NCI-H2107 treated with DMSO at 0.1 percent for 48 hours (cell line): Measurements from ENCODE around the gene CCDC124.
"Not testable (repeated sequence)": the region's sequence is repeated elsewhere in the genome, so short reads cannot be mapped to it uniquely, and the experiment has no call there.

Source experiments
- DNase-seq: peaks from one replicate; lab custom pipeline; 2025; ENCODE audit not compliant: unreplicated experiment; lab: John Stamatoyannopoulos, UW

CCDC124 gene, protein sequence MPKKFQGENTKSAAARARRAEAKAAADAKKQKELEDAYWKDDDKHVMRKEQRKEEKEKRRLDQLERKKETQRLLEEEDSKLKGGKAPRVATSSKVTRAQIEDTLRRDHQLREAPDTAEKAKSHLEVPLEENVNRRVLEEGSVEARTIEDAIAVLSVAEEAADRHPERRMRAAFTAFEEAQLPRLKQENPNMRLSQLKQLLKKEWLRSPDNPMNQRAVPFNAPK

DNA sequence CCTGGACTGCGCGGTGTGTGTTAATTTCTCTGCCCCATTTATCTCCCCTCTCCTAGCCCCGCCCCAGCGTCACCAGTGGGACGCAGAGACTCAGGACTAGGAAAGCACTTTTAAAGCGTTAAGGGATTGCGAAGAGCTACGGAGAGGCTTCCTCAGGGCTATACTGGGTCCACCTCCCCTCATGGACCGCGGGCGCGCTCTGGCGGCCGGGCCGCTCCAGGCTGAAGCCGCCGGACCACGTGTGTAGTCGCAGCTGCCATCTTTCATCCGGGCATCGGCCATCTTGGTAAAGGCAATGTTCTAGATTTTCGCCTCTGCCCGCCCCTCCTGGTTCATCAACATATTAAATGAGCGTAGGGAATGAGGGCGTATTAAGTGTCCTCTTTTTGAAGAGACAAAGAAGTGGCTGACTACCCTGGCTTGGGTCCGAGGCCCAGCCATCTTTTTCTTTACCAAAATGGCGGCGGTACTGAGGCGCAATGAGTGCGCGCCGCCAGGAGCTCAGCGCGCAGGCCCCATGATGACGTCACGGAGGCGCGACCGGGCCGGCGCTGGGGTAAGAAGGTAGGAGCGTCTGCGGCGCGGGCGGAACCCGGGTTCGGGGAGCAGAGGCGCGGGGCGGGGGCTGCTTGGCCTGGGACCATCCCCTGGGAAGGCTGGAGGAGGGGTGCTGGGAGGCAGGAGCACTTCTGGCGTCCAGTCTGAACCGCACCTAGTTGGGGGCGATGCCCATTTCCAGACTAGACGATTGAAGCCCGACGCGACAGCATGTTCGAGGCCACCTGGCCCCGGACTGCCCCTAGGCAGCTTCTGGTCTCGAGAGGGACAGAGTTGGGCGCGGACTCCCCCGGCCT is at the start of gene CCDC124:
TSS of gene CCDC124 (plus strand) at position 531 of the 854 bp plus-strand sequence. CDS start 3,406 bp downstream, outside the sequence.
- DNase-seq: peak; percentile 67

DNA sequence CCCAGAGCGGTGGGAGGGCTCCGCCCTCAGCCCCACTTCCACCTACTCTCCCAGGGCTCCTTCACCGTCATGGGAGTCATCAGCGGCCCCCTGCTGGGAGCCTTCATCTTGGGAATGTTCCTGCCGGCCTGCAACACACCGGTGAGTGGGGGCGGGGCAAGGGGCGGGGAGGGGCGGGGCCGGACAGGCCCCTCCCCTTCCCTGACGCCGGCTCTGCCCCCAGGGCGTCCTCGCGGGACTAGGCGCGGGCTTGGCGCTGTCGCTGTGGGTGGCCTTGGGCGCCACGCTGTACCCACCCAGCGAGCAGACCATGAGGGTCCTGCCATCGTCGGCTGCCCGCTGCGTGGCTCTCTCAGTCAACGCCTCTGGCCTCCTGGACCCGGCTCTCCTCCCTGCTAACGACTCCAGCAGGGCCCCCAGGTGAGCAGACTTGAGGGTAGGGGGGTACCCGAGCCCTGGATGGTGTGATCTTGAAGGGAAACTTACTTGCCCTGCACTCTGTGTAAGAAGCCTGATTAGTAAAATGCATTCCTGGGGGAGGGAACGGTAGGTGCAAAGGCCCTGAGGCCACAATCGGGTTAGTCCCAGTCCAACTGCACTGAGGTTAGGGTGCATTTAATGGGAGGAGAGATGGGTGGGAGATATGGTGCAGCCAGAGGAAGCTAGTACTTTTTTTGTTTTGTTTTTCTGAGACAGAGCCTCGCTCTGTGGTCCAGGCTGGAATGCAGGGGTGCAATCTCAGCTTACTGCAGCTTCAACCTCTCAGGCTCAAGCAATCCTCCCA is 49.0 kb upstream of the CCDC124 start:
- DNase-seq: no peak

DNA sequence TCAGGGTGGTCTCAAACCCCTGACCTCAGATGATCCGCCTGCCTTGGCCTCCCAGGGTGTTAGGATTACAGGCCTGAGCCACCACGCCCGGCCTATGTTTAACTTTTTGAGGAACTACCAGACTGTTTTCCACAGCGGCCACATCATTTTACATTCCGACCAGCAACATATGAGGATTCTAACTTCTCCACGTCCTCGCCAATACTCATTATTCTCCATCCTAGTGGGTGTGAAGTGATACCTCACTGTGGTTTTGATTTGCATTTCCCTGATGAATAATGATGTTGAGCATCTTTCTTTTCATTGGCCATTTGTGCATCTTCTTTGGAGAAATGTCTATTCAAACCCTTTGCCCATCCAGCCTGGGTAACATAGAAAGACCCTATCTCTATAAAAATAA is 46.3 kb upstream of the CCDC124 start:
- DNase-seq: no peak

DNA sequence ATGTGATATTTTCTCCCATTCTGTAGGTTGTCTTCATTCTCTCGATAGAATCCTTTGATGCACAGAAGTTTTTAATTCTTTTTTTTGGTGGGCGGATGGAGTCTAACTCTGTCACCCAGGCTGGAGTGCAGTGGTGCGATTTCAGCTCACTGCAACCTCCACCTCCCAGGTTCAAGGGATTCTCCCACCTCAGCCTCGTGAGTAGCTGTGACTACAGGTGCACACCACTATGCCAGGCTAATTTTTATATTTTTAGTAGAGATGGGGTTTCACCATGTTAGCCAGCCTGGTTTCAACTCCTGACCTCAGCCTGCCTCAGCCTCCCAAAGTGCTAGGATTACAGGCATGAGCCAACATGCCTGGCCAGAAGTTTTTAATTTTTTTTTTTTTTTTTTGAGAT is 45.6 kb upstream of the CCDC124 start:
- DNase-seq: not testable (repeated sequence)

DNA sequence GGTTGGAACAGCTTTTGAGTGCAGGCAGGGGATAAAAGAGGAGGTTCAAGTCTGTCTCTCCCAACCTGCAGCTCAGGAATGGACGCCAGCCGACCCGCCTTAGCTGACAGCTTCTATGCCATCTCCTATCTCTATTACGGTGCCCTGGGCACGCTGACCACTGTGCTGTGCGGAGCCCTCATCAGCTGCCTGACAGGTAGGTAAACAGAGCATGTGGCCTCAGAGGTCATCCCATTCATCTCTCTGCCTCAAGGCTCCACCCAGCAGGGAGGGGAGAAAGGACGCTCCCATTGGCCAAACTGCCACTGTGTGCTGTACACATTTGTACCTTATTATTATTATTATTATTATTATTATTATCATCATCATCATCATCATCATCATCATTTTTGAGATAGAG is 44.6 kb upstream of the CCDC124 start:
- no peak for DNase-seq

DNA sequence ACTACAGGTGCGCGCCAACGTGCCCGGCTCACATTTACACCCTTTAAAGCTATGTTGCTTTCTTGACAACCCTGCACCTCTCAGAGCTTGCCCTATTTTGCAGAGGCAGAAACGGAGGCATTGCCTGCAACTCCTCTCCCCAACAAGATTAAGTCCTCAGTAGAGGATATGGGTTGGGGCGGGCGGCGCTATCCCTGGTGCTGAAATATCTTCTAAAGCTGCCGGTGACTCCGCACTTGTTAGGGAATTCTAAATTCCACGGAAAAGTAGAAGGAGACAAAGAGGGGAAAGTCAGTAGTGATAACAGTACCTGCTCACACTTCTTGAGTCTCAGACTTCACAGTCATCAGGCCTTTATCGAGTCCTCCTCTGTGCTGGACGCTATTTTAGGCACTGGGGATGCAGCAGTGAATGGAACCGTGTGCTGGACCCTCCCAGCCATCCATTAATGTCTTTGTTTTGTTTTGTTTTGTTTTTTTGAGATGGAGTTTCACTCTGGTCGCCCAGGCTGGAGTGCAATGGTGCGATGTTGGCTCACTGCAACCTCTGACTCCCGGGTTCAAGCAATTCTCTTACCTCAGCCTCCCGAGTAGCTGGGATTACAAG is 43.1 kb upstream of the CCDC124 start:
- no peak for DNase-seq

DNA sequence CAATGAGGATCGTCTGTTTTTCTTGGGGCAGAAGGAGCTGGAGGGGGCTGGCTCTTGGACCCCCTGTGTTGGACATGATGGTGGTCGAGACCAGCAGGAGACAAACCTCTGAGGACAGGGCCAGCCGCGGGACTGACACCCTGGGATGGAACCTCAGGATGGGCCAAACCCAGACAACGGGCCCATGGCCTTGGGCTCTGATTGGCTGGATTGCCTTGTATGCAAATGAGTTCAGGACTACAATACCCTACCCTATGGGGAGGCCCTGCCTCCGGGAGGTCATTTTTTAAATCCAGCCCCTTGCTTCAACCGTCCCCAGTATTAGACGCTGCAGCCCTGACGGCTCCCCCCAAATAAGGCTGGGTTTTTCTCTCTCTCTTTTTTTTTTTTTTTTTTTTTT is 39.0 kb upstream of the CCDC124 start:
- DNase-seq: no peak

DNA sequence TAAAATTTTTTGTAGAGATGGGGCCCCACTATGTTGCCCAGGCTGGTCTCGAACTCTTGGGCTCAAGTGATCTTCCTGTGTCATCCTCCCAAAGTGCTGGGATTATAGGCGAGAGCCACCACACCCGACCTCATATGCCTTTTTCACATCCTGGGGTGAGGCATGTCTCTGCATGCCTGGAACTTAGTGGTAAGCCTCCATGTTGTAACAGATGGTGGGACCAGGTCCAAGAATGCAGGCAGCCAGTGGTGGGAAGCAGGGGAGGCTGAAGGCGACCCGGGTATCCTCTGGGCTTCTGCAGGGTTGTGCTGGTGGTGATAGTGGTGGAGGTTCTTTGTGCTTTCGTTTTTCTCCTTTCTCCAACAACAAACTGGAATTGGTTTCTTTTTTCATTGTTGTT is 30.1 kb upstream of the CCDC124 start:
- no peak for DNase-seq

DNA sequence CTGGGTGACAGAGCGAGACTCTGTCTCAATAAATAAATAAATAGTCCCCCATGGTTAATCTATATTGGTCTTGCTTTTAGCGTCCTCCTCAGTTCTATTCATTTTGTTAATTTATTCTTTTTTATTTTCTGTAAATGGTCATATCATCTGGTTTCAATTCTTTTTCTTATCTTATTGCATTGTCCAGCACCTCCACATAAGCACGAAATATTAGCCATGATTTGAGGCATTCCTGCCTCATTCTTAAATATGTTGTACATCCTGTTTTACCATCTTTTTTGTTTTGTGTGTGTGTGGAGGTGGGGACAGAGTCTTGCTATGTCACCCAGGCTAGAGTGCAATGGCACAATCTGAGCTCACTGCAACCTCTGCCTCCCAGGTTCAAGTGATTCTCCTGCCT is 24.6 kb upstream of the CCDC124 start:
- DNase-seq: no peak

DNA sequence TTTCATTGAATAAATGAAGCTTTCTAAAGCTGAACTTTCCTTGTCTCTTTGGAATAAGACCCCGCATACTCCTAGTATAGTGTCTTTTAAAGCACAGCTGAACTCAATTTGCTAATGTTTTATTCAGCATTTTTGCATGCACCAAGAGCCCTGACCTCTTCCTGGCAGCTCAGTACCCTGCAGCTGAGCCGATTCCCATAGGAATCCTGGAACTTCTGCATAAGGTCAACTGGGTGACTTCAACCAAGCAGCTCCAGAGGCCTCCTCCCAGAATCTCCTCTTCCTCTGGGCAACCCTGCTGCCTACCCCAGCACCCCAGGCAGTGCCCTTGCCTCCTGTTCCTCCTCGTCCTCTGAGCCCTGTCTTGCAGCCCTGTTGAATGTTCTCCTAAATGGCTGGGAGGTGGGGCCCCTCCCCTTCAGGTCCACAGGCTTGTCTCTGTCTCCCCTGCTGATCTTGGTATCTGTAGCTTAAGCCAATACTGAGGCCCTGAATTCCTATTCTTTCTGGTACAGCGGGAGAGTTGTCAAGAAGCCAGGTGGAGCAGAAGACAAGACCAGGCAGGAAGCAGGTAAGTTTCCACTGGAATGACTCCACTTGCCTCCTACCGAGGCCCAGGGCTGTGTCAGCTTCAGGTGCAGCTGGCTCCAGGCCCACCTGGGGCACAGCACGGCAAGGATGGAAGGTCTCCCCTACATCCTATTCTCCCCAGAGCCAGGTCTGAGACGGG is 23.6 kb upstream of the CCDC124 start:
- no peak for DNase-seq

DNA sequence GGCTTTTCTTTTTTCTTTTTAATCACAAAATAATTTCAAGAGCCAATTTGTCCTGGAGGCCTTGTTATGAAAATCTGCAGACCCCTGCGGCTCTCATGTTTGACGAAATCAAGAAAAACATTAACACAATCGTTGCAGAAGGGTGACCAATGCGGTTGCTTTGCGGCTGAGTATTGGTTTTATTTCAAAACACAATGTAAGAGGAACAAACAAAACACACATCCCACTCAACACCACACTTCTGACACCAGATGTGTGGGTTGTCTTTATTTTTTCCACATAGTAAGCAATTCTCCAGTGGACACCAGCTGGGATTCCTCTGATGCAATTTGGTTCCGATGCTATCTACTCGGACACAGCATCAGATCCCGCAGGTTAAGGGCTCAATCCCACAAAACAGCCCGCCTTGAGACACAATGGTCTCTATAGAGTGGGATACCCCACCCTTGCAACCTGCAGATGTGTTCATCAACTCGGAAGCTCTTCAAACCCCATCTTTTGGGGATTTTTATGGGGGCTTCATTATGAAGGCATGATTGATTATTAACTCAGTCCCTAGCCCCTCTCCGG is 21.9 kb upstream of the CCDC124 start:
- DNase-seq: no peak

DNA sequence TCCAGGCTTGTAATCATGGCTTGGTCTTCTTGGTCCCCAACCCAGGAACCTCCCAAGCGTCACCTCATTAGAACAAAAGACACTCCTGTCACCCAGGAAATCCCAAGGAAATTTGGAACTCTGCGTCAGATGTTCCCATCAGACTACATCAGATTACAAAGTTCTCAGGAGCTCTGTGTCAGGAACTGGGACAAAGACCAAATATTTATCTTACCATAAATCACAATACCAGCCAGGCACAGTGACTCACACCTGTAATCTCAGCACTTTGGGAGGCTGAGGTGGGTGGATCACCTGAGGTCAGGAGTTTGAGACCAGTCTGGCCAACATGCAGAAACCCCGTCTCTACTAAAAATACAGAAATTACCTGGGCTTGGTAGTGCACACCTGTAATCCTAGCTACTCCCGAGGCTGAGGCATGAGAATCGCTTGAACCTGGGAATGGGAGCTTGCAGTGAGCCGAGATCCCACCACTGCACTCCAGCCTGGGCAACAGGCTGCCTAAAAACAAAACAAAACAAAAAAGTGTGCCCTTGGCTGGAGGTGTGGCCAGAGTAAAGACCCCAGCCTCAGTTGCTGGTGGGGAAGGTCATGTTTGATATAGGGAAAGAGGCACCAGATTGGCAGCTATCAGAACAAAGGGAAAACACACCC is 16.7 kb upstream of the CCDC124 start:
- no peak for DNase-seq

DNA sequence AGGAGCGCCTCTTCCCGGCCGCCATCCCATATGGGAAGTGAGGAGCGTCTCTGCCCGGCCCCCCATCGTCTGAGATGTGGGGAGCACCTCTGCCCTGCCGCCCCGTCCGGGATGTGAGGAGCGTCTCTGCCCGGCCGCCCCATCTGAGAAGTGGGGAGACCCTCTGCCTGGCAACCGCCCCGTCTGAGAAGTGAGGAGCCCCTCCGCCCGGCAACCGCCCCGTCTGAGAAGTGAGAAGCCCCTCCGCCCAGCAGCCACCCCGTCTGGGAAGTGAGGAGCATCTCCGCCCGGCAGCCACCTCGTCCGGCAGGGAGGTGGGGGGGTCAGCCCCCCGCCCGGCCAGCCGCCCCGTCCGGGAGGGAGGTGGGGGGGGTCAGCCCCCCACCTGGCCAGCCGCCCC is 14.7 kb upstream of the CCDC124 start:
- DNase-seq: not testable (repeated sequence)

DNA sequence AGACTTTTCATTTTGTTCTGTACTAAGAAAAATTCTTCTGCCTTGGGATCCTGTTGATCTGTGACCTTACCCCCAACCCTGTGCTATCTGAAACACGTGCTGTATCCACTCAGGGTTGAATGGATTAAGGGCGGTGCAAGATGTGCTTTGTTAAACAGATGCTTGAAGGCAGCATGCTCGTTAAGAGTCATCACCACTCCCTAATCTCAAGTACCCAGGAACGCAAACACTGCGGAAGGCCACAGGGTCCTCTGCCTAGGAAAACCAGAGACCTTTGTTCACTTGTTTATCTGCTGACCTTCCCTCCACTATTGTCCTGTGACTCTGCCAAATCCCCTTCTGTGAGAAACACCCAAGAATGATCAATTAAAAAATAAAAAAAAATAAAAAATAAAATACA is 13.7 kb upstream of the CCDC124 start:
- DNase-seq: not testable (repeated sequence)

DNA sequence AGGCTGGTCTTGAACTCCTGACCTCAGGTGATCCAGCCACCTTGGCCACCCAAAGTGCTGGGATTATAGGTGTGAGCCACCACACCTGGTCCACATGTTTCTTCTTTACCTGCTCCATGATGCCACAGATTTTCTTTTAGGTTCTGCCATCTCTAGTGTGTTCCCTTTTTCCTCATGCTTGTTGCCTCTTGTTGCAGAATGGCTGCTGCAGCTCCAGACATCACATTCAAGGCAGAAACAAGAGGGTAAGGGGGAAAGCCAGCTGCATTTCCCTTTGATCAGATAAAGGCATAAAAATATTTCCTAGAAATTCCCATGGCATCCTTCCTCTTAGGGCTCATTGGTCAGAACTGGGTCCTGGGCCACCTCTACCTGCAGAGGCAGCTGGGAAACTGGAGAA is 12.3 kb upstream of the CCDC124 start:
- no peak for DNase-seq

DNA sequence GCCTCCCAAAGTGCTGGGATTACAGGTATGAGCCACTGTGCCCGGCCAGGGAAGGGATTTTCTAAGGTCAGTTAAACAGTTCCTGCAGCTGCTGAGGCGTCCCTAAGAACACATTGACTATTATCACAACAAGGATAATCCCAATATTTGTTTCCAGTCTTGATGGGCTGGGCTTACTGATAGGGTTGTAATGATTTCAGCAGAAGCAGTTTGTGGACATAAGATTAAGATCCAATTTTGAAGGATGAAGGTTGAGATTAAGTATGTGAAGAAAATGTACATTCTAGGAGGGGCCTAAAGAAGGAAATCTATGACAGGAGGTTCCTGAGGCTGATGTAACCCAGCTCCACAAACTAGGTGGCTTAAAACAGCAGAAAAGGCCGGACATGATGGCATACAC is 10.7 kb upstream of the CCDC124 start:
- no peak for DNase-seq

DNA sequence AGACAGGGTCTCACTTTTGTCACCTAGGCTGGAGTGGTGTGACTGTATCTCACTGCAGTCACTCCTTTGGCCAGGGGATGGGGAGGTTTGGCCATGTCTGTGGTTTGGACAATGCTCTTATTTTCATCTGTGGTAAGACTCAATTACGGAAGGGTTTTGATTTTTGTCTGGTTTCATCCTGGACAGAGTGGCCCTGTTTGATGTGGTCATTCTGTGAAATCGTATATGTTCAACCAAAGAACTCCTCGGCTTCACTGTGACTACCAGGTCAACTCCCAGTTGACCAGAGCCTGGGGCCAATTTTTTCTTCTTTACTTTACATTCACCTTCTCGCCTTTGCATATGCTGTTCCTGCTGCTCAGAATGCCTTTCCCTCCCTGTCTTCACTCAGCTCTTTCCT is 6.8 kb upstream of the CCDC124 start:
- DNase-seq: no peak

DNA sequence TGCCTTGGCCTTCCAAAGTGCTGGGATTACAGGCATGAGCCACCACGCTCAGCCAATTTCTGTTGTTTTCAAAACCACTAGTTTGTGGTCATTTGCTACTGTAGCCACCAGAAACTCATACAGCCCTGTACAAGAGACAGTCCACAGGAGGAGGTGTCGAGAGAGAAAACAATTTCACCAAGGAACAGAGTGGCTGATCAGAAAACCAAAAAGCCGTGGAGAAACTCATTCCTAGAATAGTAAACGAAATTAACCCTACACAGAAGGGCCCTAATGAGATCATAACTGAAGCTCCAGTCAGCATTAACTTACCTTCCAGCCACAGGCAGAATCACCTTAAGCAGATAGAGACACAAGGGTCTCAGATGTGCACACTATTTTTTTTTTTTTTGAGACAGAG is 3.8 kb upstream of the CCDC124 start:
- no peak for DNase-seq

DNA sequence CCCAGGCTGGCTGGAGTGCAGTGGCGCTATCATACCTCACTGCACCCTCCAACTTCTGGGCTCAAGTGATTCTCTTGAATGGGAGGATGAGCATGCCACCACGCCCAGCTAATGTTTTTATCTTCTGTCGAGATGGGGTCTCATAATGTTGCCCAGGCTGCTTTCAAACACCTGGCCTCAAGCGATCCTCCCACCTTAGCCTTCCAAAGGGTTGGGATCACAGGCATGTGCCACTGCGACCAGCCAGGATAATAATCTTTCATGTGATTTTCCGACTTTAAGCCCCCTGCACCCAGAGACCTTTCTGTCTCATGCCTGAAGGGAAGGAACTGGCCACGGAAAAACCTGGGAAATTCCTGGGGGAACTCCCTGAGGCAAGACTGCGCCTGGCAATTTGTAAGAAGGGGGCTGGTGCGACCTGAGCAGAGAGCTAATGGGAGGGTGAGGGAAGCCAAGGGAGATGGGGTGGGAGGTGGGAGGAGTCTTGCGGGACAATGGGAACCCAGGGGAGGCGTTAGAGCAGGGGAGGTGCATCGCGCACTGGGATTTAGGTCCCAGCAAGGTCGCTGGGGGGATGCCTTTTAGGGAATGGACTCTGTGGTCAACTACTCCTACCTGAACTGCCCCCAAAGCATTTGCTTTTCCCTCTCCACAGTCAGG is 1.2 kb upstream of the CCDC124 start:
- DNase-seq: peak; percentile 31
